Midbrain (tissue), 1 donor: ENCODE data around the gene RAB3IP.
"Not testable (repeated sequence)": the region's sequence is repeated elsewhere in the genome, so short reads cannot be mapped to it uniquely, and the experiment has no call there.

Experiments
- DNase-seq: peaks from one replicate; lab custom pipeline; 2025; lab: John Stamatoyannopoulos, UW

Gene RAB3IP

GRCh38 chr12:69756088-69756755 lies 17.6 kb downstream of the RAB3IP start:
- DNase-seq = no peak

GRCh38 chr12:69758105-69758504 lies 19.4 kb downstream of the RAB3IP start:
- no peak for DNase-seq

- not testable (repeated sequence) for DNase-seq
These were observed 20.9 kb downstream of the RAB3IP start for GRCh38 chr12:69759581-69759980.

GRCh38 chr12:69765515-69765914 lies 26.9 kb downstream of the RAB3IP start:
- no peak for DNase-seq

GRCh38 chr12:69766260-69766659 lies 27.6 kb downstream of the RAB3IP start:
- DNase-seq = no peak

- DNase-seq = no peak
These were observed 41.3 kb downstream of the RAB3IP start for GRCh38 chr12:69779928-69780327.

- DNase-seq = no peak
These were observed 44.7 kb downstream of the RAB3IP start for GRCh38 chr12:69783365-69783764.

GRCh38 chr12:69789351-69789750 lies 50.7 kb downstream of the RAB3IP start:
- no peak for DNase-seq

GRCh38 chr12:69792533-69792932 lies 53.9 kb downstream of the RAB3IP start:
- DNase-seq = no peak

GRCh38 chr12:69807101-69807897 lies 68.6 kb downstream of the RAB3IP start:
- DNase-seq = not testable (repeated sequence)

GRCh38 chr12:69810870-69811498 lies 72.3 kb downstream of the RAB3IP start:
- no peak for DNase-seq

GRCh38 chr12:69816082-69816481 lies 77.4 kb downstream of the RAB3IP start:
- no peak for DNase-seq

GRCh38 chr12:69821032-69821455 lies 82.4 kb downstream of the RAB3IP start:
- no peak for DNase-seq

- peak; percentile 55 for DNase-seq
These were observed 82.9 kb downstream of the RAB3IP start for GRCh38 chr12:69821456-69822159.

- no peak for DNase-seq
These were observed 83.7 kb downstream of the RAB3IP start for GRCh38 chr12:69822201-69822860.

- DNase-seq = no peak
These were observed 85.4 kb downstream of the RAB3IP start for GRCh38 chr12:69824028-69824427.

GRCh38 chr12:69824966-69825560 lies 86.4 kb downstream of the RAB3IP start, which contains the start of gene MYRFL:
TSS of gene MYRFL (plus strand) at chr12:69825227. CDS start at chr12:69825518, 291 bp downstream.
- DNase-seq = no peak

- no peak for DNase-seq
These were observed 90.2 kb downstream of the RAB3IP start for GRCh38 chr12:69828897-69829296.

GRCh38 chr12:69833696-69834095 lies 95.0 kb downstream of the RAB3IP start:
- no peak for DNase-seq

GRCh38 chr12:69834147-69834546 lies 95.5 kb downstream of the RAB3IP start:
- DNase-seq = no peak

GRCh38 chr12:69834576-69834975 lies 95.9 kb downstream of the RAB3IP start:
- DNase-seq = no peak
